ENCODE results near the gene CCL4L2.
"Not testable (repeated sequence)": the region's sequence is repeated elsewhere in the genome, so short reads cannot be mapped to it uniquely, and the experiment has no call there.

CCL4L2 gene

DNA sequence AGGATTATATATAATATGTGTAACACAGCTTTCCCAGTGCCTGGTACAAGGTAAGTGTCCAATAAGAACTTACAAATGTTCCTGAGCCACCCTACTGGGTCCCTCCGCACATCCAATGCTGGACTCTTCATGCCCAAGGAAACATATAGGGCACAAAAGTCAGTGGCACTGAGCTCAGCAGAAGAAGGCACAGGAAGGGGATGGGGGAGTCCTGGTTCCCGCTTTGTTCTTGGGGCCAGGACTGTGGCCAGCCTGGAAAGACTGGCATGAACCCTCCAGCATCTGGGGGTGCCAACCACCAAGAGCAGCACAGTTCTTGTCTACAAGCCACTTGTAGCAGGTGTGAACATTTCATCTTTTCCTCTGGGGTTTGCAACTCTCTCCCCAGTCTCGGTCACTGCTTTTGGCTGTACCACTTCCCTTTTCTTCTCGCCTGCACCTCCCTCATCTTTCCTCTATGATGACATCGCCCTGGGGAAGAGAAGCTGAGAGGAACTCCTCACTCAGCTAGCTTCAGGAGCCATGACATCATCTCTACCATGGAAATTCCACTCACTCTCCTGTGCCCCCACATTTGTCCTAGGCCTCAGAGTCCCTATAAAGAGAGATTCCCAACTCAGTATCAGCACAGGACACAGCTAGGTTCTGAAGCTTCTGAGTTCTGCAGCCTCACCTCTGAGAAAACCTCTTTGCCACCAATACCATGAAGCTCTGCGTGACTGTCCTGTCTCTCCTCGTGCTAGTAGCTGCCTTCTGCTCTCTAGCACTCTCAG, at the start of gene CCL4L2:
TSS of gene CCL4L2 (plus strand) at position 625 of the 773 bp plus-strand sequence.
- not testable (repeated sequence) for DNase-seq

DNA sequence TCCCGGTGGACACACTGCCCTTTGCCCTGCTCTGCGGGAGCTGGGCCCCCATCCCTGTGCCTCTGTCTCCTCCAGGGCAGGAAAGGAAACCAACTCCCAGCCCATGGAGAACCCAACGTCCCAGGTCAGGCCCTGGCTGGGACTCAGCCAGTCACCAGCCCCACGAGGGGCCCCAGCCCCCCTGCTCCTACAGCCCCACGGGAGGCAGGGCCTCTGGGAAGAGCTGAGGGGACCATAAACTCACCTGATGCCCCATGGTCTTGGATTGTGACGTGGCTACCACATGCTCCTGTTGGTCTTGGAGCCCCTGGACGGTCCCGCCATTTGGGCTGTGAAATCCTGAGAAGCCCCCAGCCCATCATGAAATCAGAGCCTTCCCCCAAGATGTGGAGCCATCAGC, 42.0 kb upstream of the CCL4L2 start:
- DNase-seq: not testable (repeated sequence)

GRCh38 chr17:36176536-36176935, 34.3 kb upstream of the CCL4L2 start, which contains the start of gene TBC1D3B:
TSS of gene TBC1D3B (minus strand) at chr17:36176636. CDS start at chr17:36175050, 1,586 bp downstream.
- DNase-seq: not testable (repeated sequence)

- not testable (repeated sequence) for DNase-seq
Observed at GRCh38 chr17:36181446-36182175, 29.3 kb upstream of the CCL4L2 start.

DNA sequence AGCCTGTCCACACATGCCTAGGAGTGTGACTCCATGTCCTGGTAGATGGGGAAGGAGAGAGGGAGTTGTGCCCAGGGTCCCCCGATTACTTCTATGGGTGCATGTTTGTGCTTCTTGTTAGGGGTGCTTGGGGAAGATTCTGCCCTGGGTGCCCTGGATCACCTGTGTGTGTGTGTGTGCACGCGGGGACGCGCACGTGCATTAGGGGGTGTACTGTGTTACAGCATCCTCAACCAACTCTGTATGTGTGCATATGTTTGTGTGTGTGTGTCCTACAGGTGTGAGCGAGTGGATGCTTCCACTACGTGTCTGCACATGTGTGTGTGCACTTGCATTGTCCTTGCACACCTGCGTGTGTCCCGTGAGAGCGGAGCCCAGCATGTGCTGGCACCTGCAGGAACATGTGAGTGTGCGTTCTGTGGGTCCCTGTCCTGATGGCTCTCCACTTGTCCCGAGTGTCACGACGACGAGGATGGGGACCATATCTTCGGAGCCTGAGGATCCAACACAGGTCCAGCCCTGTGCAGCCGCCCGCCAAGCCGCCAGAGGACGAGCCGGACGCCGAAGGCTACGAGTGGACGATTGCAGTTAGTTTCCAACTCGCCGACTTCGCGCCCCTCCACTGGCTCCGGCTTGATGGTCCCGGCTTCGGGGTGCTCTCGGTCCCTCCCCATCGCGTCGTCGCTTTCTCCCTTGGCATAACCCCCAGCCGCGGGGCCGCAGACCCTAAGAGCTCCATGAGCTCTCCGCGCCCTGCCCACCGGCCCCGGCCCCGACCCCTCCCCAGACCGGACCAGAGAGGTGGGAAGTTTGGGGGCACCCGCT, 28.5 kb upstream of the CCL4L2 start:
- no peak for DNase-seq

DNA sequence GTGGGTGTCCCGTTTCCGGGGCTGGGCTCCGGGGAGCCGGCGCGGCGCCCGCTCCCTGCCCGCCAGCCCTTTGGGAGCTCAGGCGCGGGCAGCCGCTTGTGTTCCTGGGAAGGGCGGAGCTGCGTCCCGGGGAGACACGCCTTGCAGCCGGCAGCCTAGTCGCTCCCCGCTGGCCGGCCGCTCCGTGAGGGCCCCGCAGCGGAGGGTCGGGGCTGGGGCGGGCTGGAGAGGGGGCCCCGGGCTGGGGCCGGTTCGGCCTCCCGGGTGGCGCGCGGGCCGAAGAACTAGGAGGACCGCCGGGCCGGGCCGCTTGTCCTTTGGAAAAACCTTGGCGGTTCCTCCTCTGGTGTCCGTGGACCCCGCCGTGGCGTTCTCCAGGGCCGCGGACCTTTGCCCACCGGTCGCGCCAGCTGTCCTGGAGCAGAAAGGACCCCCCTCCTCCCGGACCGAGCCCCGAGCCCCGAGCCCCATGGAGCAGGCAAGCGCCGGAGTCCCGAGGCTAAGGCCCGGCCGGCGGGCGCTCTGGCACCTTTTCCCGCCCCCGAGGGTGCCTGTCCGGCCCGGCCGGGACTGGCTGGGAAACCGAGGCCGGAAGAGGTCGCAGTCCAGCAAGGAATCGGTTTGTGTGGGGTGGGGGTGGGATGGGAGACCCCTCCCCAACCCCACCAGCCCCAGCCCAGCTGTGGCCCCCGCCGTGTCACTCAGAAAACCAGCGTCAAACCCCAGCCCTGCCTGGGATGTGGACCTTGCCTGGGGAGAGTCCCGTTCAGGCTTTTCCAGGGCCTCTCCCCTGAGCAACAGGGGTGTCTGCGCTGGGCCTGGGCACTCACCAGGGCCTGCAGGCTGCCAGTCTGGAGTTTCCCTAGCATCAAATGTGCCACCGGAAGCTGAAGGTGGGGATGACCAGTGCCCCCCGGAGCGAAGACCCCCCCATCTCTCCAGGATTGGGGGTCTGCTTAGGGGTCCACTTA, 27.6 kb upstream of the CCL4L2 start:
- DNase-seq: no peak

GRCh38 chr17:36184023-36184765, 26.7 kb upstream of the CCL4L2 start:
- no peak for DNase-seq

DNA sequence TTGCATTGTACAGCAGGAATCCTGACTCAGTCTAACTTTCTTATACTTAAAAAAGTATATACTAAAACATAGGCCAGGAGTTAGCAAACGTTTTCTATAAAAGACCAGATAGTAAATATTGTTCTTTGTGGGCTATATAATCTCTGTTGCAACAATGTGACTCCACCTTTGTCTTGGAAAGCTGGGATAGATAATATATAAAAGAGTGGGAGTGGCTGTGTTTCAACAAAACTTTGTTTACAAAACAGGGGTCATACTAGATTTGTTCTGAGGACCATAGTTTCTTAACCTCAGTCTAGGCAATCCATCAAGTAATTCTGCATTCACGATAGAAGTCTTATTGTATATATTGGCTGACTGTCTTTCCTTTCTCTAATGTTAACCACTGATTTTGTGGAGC, 25.4 kb upstream of the CCL4L2 start:
- no peak for DNase-seq

- DNase-seq: not testable (repeated sequence)
Observed at GRCh38 chr17:36186810-36187763, 23.8 kb upstream of the CCL4L2 start.

GRCh38 chr17:36187943-36188665, 22.8 kb upstream of the CCL4L2 start:
- DNase-seq: not testable (repeated sequence)

- DNase-seq: no peak
Observed at GRCh38 chr17:36188891-36189306, 22.0 kb upstream of the CCL4L2 start.

DNA sequence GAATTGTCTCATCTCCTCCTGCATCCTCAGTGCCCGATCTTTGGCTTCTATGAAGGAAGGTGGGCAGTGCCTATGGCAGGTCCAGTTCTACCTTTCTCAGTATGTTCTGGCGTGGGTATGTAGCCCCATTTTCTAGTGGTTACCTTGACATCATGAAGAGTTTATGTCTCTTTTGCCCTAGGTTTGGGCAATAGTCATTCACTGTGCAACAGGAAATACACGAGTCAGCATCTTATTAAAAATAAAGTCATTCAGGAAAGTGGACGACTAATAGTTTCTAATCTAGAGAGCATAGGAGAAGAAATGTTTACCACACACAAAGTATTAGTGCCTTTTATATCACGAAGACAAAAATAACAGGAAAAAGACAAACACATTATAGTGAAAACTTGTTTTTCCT, 20.9 kb upstream of the CCL4L2 start:
- DNase-seq: not testable (repeated sequence)

GRCh38 chr17:36190549-36191330, 20.1 kb upstream of the CCL4L2 start:
- not testable (repeated sequence) for DNase-seq

DNA sequence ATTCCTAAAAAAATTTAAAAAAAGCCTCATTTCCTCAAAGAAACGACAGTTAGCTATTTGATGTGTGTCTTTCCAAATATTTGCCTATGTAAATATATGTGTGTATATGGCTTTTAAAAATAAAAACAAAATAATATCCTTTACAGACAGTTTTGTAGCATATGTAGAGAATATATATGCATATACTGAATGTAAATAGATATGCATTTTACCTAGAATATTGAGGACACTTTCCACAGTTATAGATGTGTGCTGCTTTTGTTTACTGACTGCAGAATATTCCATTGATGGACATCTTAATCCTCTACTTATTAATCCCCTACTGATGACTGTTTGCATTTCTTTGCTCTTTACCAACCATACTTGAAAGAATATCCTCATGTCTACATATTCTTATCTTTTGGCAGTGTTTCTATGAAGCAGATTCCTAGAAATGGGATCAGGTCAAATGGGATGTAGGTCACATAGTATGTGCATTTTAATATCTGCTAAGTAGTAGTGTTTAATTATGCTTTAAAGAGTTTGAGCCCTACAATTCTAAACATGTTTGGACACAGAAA, 17.6 kb upstream of the CCL4L2 start:
- DNase-seq: no peak

GRCh38 chr17:36194147-36194831, 16.6 kb upstream of the CCL4L2 start:
- not testable (repeated sequence) for DNase-seq

DNA sequence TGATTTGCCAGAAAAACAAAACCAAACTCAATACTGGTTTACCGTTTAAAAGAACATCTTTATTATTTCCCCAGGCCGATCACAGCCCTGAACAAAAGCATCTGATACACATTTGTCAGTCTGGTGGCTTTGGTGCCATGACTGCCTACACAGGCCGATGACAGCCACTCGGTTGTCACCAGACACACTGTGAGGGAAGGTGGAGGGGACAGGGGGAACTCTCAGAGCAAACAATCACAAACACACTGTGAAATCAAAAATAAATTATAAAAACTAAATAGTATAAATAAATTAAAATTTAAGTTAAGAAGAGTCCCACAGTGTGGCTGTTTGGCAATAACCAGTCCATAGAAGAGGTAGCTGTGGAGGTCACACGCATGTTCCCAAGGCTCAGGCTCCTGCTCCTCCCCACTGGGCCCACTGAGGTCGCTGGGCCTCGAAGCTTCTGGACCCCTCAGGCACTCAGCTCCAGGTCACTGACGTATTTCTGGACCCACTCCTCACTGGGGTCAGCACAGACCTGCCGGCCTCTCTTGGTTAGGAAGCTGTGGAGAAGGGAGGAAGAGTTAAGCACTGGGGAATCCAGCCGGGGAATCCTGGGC, 15.9 kb upstream of the CCL4L2 start:
- DNase-seq: not testable (repeated sequence)
